Ovary (tissue), 3 donors: ENCODE data around the gene IFT52.

Experiments
- EP300 ChIP-seq: sonication (generic); formaldehyde crosslinking; IDR thresholded peaks from one replicate; pipeline ENCODE4 v1.6.1; 2017; ENCODE audit warnings: antibody characterized with exemption
- POLR2A ChIP-seq: fragments of 450-650 bp; IDR thresholded peaks from one replicate; pipeline ENCODE4 v1.6.1; 2017; ENCODE audit warnings: antibody characterized with exemption, mild to moderate bottlenecking, moderate library complexity
- TF ChIP-seq, protein P1 (sequence below), 3 donors: fragments of 450-650 bp in 2 of 3; fragments of 200-600 bp in 1 of 3; IDR thresholded peaks; one replicate each; pipeline versions ENCODE4 v1.5.1 to v1.8.0; 2016 to 2022; ENCODE audit warnings: antibody characterized with exemption in 3 of 3, mild to moderate bottlenecking in 1 of 3
- donor health status: DM: no; HTN: no; CAD: no.

DNA sequence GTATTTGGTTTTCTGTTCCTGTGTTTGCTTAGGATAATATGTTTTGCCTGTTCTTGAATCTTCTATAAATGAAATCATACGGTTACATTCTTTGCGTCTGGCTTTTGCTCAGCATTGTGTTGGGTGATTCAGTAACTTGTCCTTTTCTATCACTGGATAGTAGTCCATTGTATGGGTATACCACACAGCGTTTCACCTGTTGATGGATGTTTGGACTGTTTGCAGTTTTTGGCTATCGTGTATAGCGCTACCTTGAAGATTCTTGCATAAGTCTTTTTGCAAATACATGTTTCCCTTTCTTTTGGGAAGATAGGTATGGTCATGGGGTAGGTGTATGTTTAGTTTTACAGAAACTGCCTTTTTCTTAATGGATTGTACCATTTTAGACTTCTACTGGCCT lies 85.6 kb downstream of the IFT52 start:
- TF ChIP-seq, protein P1, sequence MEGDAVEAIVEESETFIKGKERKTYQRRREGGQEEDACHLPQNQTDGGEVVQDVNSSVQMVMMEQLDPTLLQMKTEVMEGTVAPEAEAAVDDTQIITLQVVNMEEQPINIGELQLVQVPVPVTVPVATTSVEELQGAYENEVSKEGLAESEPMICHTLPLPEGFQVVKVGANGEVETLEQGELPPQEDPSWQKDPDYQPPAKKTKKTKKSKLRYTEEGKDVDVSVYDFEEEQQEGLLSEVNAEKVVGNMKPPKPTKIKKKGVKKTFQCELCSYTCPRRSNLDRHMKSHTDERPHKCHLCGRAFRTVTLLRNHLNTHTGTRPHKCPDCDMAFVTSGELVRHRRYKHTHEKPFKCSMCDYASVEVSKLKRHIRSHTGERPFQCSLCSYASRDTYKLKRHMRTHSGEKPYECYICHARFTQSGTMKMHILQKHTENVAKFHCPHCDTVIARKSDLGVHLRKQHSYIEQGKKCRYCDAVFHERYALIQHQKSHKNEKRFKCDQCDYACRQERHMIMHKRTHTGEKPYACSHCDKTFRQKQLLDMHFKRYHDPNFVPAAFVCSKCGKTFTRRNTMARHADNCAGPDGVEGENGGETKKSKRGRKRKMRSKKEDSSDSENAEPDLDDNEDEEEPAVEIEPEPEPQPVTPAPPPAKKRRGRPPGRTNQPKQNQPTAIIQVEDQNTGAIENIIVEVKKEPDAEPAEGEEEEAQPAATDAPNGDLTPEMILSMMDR (IDR thresholded peaks at IDR 0.05) = no peak
- TF ChIP-seq POLR2A (no peak), EP300 (no peak)
